ENCODE results near the gene C2orf76.
"Not testable (repeated sequence)": the region's sequence is repeated elsewhere in the genome, so short reads cannot be mapped to it uniquely, and the experiment has no call there.

Gene C2orf76

DNA sequence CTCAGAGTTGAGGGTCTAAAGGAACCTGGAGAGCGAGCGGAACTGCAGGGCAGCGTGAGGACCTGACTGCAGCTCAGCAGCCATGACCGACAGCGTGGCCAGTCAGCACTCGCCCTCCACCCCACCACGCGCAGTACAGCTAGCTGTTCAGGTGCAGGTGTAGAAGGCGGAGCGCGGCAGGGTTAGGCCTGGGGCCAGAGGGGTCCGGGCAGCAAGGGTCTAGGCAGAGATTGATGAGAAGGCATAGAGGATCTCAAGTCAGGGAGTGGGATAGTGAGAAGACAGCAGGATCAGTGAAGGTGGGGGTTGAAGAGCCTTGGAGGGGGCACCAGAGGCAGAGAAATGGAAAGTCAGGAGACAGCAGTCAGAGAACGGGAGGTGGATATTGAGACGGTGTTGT lies 72.0 kb downstream of the C2orf76 start:
- DNase-seq (ENCODE audit: low read depth in 2 of 2) = no peak

DNA sequence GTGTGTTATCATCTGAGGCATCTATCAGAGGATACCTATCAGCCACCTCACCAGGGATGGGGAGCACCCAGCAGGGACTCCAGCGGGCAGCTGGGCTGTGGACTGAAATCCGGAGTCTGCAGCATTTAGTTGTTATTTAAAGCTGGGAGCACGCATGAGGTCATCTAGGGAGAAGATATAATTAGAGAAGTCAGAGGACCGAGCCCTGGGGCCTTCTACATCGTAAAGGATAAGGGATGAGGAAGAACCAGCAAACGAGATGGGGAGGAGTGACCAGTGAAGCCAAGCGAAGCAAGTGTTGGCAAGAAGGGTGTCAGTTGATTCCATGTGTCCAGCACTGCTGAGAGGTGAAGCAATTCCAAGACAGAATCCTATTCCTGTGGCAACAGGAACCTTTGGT lies 72.7 kb downstream of the C2orf76 start:
- no peak for DNase-seq (ENCODE audit: low read depth in 2 of 2)

DNA sequence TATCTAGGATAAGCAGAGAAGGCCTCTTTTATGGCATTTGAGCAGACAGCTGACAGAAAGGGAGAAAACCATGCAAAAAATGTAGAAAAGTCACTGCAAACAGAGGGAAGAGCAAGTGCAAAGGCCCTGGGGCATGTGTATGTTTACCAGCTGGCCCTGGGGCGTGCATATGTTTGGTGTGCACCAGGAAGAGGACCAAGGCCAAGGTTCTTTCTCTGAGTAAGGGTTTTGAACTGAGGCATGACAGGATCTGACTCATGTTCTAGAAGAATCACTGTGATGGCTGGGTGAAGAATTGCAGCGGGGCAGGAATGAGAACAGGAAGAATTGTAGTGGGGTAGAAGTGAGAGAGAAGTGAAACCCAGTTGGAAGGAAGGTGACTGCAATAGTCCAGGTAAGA lies 73.4 kb downstream of the C2orf76 start:
- no peak for DNase-seq (ENCODE audit: low read depth in 2 of 2)

DNA sequence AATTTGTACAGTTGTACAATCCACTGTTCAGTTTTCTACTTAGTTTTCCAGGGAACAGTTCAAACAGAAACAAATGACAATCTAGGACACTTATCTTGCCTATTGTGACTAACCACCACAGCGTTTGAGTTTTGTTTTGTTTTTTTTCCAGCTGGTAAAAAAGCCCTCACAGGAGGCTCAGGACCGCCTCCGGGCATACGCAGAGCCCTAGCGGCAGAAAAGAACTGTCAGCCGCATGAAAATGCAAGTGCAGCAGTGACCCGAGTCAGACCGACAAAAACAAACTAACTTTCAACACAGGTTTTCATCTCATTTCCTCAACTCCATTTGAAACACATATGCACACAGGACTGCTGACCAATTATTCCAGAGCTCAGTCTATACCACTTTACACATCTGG lies 74.4 kb downstream of the C2orf76 start:
- no peak for DNase-seq (ENCODE audit: low read depth in 2 of 2)

DNA sequence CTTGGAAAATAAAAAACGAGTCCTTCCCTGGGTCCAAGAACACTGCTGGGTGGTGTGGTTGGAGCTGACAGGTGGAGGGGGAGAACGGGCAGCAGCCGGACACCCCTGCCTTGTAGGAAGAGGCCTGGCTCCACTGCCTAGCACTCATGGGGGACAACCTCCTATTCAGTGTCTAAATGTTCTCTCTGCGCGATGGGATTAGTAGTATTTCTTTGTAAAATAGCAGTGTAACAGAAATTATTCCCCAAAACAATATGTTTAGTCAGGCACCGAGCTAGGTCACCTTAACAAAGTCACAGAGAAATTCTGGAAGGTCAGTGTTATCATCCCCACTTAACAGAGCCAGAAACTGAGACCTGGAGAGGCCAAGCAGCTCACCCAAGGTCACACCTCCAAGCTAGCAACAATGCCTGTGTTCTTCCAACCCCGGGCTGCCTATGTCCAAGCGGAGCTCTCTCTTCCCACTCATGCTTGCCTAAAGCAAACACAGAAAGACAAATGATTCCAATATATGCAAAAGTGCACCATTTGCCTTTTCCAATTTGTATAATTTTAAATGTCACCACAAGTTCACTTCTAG lies 75.0 kb downstream of the C2orf76 start:
- no peak for DNase-seq (ENCODE audit: low read depth in 2 of 2)

DNA sequence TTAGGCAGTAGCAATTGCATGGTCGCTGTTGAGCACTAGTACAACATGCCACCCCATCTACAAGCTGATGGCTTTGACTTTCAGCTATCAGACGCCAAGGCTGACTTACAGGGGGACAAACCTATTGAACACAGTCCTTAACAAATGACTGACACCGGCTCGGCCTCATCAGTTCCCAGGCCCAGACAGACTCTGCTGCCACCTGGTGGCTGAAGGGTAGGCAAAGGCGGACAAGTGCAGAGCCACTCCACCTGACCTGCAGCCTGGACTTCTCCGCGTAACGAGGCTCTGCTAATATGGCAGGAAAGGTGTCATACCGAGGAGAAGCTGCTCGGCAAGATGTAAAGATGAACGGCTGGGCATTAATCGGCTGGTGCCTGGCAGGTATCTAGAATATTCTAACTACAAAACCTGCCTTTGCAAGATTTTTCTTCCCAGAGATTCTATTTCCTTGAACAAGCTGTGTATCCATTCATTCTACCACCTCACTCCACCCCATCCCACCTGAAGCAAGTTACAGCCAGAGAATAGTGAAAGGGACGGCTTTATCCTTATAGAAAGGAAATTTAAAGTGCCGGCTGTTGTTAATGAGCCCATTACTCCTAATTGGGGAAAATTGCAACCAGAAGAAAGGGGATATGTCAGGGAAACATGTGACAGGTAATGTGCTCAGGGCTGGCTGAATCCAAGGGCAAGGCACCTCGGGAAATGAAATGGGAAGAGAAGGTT lies 75.6 kb downstream of the C2orf76 start:
- peak; percentile 12 to 54 for DNase-seq (ENCODE audit: low read depth in 2 of 2)

DNA sequence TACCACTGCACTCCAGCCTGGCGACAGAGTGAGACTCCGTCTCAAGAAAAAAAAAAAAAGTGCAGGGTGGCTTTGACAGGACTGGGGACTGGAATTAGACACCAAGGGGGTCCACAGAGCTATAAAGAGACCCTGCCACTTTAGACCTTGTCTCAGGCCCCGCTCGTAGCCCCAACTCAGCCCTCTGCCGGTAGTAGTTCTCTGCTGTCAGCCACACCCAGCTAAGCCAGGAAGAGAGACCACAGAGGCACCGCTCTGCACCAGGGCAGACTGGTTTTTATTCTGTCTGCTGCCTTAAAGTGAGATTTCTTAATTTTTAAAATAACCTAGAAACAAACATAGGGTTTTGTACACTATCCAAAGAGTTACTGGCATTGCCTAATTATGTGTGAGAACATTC lies 77.0 kb downstream of the C2orf76 start:
- no peak for DNase-seq (ENCODE audit: low read depth in 2 of 2)

DNA sequence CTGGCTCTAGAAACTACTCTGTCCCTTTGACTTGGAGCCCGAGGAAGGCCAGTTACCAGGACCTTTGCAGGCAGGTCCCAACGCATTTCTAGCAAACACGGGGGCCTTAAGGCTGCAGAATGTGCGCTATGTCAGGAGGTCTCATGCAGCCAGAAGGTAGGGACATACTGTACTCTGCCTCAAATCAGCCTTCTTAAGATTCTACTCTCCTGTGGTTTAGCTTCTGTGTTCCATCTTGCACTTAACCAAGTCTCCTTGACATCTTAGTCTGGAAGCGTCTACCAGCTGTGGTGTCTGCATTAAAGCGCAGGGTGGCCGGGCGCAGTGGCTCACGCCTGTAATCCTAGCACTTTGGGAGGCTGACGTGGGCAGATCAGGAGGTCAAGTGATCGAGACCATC lies 77.5 kb downstream of the C2orf76 start:
- no peak for DNase-seq (ENCODE audit: low read depth in 2 of 2)

DNA sequence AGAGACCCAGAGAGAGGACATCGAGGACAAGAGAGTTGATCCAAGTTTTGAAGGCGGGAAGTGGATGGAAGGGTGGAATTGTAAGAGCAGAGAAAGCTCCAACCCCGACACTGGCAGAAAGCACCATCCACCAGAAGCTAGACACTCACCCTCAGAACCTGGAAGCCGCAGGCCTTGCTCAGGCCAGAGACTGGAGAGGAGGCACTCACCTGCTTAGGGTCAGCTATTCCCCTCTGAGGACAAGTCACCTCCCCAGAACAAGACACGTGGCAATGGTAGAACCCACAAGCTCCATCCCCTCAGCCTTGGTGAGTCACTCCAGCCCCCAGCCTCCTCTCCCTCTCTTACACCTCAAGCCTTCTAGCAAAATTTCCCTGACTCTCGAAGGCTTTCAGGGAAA lies 78.1 kb downstream of the C2orf76 start:
- DNase-seq (ENCODE audit: low read depth in 2 of 2) = no peak

DNA sequence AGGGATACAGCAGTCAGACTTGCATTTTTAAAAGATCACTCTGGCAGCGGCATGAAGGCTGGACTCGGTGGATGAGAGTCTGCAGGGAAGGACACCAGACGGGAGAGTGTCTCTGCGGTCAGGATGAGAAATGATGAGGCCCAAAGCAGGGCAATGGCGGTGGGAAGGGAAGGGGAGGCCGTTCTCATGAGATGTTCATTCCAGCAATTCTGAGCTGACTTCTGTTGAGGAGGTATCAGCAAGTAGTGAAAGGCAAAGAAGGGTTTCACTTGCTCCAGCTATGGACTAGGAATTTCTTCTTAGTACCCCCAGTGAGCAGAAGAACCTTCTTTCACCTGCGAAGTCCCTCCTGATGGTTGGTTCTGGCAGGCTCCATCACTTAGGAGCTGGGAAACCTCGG lies 80.0 kb downstream of the C2orf76 start:
- DNase-seq (ENCODE audit: low read depth in 2 of 2) = no peak

DNA sequence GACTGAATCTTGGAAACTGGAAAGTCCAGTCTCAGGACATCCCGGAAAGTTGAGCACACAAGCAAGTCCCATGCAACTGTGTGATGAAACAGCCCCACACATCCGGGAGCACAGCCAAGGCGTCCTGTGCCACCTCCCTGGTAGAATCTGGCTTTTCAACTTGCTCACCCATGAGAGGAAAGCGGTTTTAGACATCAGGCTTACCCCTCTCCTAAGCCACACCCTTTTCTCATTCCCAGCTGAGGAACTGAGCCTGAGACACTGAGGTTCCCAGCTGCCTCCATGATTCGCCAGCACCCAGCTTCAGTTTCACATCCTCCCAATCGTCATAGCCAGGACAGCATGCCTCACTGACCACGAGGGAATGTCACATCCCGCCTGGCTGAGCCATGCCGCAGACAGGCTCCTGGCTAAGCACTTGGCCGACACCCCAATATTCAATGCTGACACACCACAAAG lies 82.7 kb downstream of the C2orf76 start:
- no peak for DNase-seq (ENCODE audit: low read depth in 2 of 2)

DNA sequence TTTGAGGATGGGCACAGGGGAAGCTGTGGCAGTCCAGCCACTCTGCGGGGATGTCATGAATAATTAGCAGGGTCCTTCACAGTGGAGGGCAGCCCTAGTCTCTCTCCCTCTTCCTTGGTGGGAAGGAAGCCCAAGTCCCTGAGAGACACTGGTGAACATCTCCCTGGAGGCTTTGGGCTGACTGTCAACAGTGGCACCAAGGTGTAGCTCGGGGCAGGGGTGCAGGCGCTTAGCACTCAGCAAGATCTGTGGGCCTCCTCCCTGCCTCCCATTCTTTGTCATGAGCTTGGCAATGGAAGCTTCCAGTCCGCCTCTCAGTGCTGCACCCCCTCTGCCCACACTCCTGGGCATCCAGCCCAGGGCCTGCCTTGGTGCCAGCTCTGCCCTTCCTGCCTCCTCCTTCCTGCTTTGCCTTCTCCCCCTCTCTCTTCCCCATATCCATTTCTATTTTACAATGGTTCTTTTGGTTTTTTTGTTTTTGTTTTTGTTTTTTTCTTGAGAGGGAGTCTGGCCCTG lies 83.6 kb downstream of the C2orf76 start:
- no peak for DNase-seq (ENCODE audit: low read depth in 2 of 2)

DNA sequence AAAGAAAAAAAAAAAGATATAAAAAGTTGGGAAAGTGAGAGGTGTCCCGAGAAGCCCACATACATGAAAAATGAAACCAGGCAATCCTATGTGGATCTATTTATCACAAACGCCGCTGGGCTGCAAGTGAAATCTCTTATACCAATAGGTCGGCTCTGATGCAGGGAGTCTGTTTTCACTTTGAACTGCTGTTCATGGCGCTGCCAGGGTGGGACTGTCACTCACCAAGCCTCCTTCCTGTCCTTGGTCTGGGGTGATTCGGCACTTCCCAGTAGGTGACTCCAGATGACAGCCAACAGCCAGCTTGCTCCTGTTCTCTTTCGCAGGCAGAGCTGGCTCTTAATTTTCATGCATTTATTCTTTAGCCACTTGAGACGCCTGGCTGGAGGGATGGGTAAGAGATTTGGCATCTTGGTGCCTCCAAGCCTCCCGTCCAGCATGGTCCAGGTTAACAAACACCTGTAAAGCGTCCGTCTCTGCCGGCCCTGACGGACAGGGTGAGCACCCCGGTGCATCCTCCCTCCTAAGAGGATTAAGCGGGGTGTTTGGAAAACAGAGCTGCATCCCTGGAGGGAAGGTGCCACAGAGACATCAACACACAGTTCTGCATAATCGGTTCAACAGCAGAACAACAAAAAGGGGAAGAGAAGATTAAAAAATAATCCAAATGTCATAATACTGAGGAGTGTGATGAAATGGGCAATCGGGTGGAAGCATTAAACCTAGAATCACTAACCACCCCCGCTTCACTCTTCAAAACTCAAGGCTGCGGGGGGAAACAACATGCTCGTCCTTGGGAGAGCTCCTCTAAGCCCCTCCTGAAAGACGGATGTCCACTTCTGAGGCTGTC lies 84.3 kb downstream of the C2orf76 start:
- DNase-seq (ENCODE audit: low read depth in 2 of 2) = no peak

DNA sequence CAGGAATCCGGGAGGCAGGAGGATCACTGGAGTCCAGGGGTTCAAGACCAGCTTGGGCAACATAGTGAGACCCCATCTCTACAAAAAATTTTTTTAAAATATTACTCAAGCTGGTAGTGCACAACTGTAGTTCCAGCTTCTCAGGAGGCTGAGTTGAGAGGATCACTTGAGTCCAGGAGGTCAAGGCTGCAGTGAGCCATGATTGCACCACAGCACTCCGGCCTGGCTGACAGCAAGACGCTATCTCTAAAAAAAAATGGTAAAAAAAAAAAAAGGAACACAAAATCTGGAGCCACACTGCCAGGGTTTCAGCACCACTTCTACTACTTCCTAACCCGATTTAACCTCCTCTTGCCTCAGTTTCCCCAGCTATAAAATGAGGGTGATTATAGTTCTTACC lies 86.0 kb downstream of the C2orf76 start:
- DNase-seq (ENCODE audit: low read depth in 2 of 2) = no peak

DNA sequence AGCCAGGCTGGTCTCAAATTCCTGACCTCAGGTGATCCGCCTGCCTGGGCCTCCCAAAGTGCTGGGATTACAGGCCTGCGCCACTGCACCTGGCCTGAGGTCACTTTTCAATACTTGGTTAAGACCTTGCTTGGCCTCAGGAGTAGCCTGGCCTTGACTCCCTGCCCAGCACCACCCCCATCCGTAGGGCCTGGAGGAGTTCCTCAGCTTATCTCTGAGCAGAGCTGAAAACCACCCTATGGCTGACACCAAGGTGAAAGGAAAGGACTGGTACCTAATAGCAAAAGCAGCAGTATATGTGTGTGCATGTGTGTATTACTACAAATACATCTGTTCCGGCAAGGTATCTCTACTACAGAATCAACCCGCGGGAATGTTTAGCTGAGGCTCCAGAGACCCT lies 87.0 kb downstream of the C2orf76 start:
- no peak for DNase-seq (ENCODE audit: low read depth in 2 of 2)

DNA sequence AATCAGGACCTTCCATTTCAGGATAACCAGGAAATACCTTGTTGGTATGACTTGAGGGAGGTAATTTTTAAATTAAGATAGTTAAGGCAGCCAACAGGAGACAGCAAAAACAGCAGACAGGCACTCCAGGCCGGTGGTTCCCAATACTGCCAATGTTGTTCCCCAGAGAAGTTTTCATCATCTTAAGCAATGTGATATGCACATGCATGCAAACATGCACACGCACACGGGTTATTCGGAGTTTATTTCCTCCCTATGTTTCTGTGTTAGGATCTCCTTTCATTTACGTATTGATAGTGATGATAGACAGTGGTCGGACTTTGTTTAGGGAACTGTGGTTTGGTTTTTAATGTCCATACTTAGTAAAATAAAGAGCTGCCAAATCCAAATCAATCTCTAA lies 87.7 kb downstream of the C2orf76 start:
- DNase-seq (ENCODE audit: low read depth in 2 of 2) = no peak

DNA sequence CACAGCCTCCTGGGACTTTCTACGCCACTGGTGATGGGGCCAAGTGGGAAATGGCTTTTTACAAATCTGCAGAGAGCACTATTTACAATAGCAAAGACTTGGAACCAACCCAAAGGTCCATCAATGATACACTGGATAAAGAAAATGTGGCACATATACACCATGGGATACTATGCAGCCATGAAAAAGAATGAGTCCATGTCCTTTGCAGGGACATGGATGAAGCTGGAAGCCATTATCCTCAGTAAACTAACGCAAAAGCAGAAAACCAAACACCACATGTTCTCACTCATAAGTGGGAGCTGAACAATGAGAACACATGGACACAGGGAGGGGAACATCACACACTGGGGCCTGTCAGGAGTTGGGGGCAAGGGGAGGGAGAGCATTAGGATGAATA lies 88.2 kb downstream of the C2orf76 start:
- not testable (repeated sequence) for DNase-seq (ENCODE audit: low read depth in 2 of 2)

DNA sequence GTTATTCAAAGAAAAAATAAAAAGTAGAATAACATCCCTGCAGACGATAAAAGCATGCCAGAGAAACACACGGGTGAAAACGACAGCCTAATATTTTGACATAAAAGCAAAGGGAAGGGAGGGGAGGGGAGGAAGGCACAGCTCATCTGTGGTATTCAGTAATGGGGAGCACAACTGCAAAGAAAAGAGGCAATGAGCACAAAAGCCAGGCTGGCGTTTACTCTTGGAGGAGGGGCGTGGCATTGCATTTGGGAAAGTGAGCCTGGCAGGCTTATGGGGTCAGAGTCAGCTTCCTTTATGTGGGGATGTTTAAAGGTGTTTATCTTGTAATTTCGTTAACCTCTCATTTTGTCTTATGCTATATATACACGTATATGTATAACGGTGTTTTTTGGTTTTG lies 89.8 kb downstream of the C2orf76 start:
- DNase-seq (ENCODE audit: low read depth in 2 of 2) = no peak

DNA sequence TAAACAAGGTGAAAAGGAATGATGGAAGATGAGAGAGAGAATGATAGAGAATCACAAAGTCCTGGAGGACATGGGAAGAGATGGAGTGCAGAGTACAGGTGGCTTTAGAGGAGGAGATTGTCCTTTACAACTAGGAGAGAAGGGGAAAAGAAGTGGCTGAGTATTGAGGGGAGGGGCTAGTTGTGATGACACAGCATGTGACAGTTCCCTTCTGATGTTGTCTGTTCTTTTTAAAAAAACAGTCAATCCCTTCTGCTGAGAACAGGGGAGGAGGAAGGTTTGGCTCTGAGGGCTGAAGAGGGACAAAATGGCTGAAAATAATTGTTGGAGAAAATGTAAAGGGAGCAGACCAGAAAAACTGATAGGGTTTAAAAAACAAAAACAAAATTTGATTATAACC lies 99.0 kb downstream of the C2orf76 start:
- no peak for DNase-seq (ENCODE audit: low read depth in 2 of 2)

DNA sequence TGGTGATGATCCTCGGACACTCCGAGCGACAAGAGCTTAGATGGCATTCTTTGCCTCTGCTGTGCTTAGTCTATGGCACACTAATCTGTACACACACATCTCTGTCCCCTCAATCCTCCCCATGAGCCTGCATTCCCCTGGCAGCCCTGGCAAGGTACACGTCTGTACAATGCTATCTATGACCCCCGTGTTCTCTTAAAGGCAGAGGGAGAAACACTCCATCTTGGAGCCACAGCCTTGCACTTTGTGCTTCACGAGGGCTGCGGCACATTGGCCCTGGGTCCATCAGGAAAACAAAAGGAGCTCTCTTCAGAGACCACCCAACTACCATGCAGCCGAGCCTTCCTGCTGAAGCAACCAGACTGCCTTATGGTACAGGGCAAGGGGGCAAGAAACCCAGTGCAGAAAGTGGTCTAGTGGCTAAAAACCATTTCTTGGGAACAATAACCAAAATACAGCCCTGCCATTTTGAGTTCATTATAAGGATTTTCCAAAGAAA lies 100.5 kb downstream of the C2orf76 start:
- no peak for DNase-seq (ENCODE audit: low read depth in 2 of 2)

DNA sequence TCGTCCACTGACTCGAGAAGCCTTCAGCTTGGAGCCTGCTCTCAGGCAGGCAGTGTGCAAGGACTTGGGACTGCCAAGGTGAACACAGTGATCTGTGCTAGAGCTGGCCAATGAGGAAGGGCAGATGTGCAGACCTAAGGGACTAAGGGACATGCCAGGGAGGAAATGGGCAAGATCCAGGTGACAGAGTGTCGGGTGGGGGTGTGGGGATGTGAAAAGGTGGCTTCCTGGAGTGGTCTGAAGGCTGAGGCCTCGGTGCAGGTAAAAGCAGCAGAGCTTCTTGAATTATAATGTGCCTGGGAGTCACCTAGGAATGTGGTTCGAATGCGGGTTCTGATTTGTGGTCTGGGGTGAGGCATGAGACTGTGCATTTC lies 101.0 kb downstream of the C2orf76 start:
- DNase-seq (ENCODE audit: low read depth in 2 of 2) = no peak
